GM19463 (cell line): ENCODE data around the gene FGA.

Experiments
- ATAC-seq: cut with Tn5 transposase; IDR thresholded peaks from one replicate; pipeline ENCODE4 v1.9.1; 2021; ENCODE audit warnings: mild to moderate bottlenecking, moderate library complexity; ENCODE audit not compliant: unreplicated experiment

The FGA gene

GRCh38 chr4:154583230-154583629 lies 7.3 kb downstream of the FGA start:
- no peak for ATAC-seq

- ATAC-seq, result no peak
Observed at GRCh38 chr4:154582723-154583122, 7.8 kb downstream of the FGA start.

GRCh38 chr4:154579927-154580326 lies 10.6 kb downstream of the FGA start:
- no peak for ATAC-seq

- ATAC-seq, result no peak
Observed at GRCh38 chr4:154578919-154579318, 11.6 kb downstream of the FGA start.

- no peak for ATAC-seq
Observed at GRCh38 chr4:154577324-154577723, 13.2 kb downstream of the FGA start.

- no peak for ATAC-seq
Observed at GRCh38 chr4:154574311-154574710, 16.2 kb downstream of the FGA start.

- ATAC-seq, result no peak
Observed at GRCh38 chr4:154573190-154573870, 17.2 kb downstream of the FGA start.

- ATAC-seq, result no peak
Observed at GRCh38 chr4:154569584-154569983, 21.0 kb downstream of the FGA start.

GRCh38 chr4:154569028-154569427 lies 21.5 kb downstream of the FGA start:
- no peak for ATAC-seq

- no peak for ATAC-seq
Observed at GRCh38 chr4:154566639-154567204, 23.8 kb downstream of the FGA start.

GRCh38 chr4:154565704-154566103 lies 24.8 kb downstream of the FGA start:
- ATAC-seq, result no peak

- ATAC-seq, result no peak
Observed at GRCh38 chr4:154564311-154564710, 26.2 kb downstream of the FGA start.

- ATAC-seq, result no peak
Observed at GRCh38 chr4:154562697-154563254, 27.8 kb downstream of the FGA start, which contains the start of gene FGB. FGB (plus strand) TSS chr4:154563011; CDS start chr4:154563019, 8 bp downstream.

- no peak for ATAC-seq
Observed at GRCh38 chr4:154560824-154561231, 29.7 kb downstream of the FGA start.

- ATAC-seq, result no peak
Observed at GRCh38 chr4:154560419-154560801, 30.1 kb downstream of the FGA start.

GRCh38 chr4:154559494-154560418 lies 30.8 kb downstream of the FGA start:
- ATAC-seq, result peak; percentile 85

GRCh38 chr4:154559141-154559493 lies 31.4 kb downstream of the FGA start:
- ATAC-seq, result peak; percentile 12

GRCh38 chr4:154551872-154552686 lies 38.5 kb downstream of the FGA start:
- peak; percentile 42 for ATAC-seq

- peak; percentile 96 for ATAC-seq
Observed at GRCh38 chr4:154549894-154550790, 40.4 kb downstream of the FGA start, which contains the start of gene PLRG1. PLRG1 (minus strand) TSS chr4:154550400; CDS start chr4:154550308, 92 bp downstream.
